ENCODE measurements around the gene ANKS3. TPM values are rescaled to one million over a fixed set of nuclear protein-coding genes. Genes with fewer than 3 reads are reported as not detected.

The ANKS3 gene
- total and polyA plus RNA-seq, 2 donors (not counting 1 experiment from before 2014, with no cell fraction given), result 26.5 to 31.9 TPM

- no peak overlapping the region for H3K4me3 Mint-ChIP-seq
- TF ChIP-seq CTCF (IDR thresholded peaks at IDR 0.05) (peak; percentile 5), EZH2 (IDR thresholded peaks at IDR 0.05; ENCODE audit: borderline replicate concordance, insufficient read depth, low read depth, low read length, poor library complexity, severe bottlenecking) (no peak)
- H3K27ac ChIP-seq (ENCODE audit: low read length in 2 of 2), result no peak overlapping the region
- H4K20me1 ChIP-seq (ENCODE audit: control insufficient read depth, insufficient read depth, low read length, poor library complexity, severe bottlenecking), result peaks cover 2% of the 10 kb centered on the region
- H3K79me2 ChIP-seq (ENCODE audit: control insufficient read depth, insufficient read depth, low read length), result no peaks in the 10 kb centered on the region
- peaks cover 0 to 41% of the 10 kb centered on the region in 2 experiments for H3K36me3 ChIP-seq (replicated peaks in 1 of 2; ENCODE audit: control extremely low read depth in 1 of 2, control insufficient read depth in 1 of 2, extremely low read depth in 1 of 2, insufficient read depth in 2 of 2, low read length in 1 of 2)
- CTCF ChIA-PET, result no interaction called here
- H3K4me1 Mint-ChIP-seq, result no peaks in the 10 kb centered on the region
- intact Hi-C loops (cut with micrococcal nuclease), result no loop called here
- 95% methylated on average over 13 of the region's 17 CpGs for WGBS (ENCODE audit: insufficient coverage)
- H3K9me3 ChIP-seq (ENCODE audit: control extremely low read depth in 1 of 3, control insufficient read depth in 2 of 3, insufficient read depth in 1 of 3, low read length in 2 of 3), result no peaks in the 10 kb centered on the region
- DNase-seq, result no peak
- H3K27me3 Mint-ChIP-seq, result no peaks in the 10 kb centered on the region
- no peak overlapping the region for H2AFZ ChIP-seq (ENCODE audit: insufficient read depth, low read depth, low read length, poor library complexity, severe bottlenecking)
- no peak overlapping the region for H3K4me3 ChIP-seq (ENCODE audit: control extremely low read depth in 1 of 5, extremely low read depth in 1 of 5, insufficient read depth in 1 of 5, low read depth in 2 of 5, low read length in 4 of 5)
- H3K4me2 ChIP-seq (replicated peaks; ENCODE audit: low read depth, low read length, poor library complexity, severe bottlenecking), result no peak overlapping the region
- H3K9ac ChIP-seq (ENCODE audit: low read length), result no peak overlapping the region
- no peaks in the 10 kb centered on the region for H3K4me1 ChIP-seq (ENCODE audit: control insufficient read depth in 2 of 2, insufficient read depth in 2 of 2, low read length in 2 of 2)
- H3K9me3 Mint-ChIP-seq (ENCODE audit: insufficient read depth), result no peaks in the 10 kb centered on the region
- ATAC-seq (ENCODE audit: low read depth), result no peak
- H3K27me3 ChIP-seq (replicated peaks in 1 of 4; ENCODE audit: control extremely low read depth in 1 of 4, control insufficient read depth in 3 of 4, insufficient read depth in 4 of 4, low read length in 3 of 4), result no peaks in the 10 kb centered on the region
- H3K27ac Mint-ChIP-seq, result no peak overlapping the region
- POLR2A ChIA-PET, result no interaction called here
Measured at GRCh38 chr16:4683255-4684057, 50.6 kb downstream of the ANKS3 start.

- Histone ChIP-seq H3K4me2 (replicated peaks; ENCODE audit: low read depth, low read length, poor library complexity, severe bottlenecking) (no peak overlapping the region), H3K9me3 (ENCODE audit: control extremely low read depth in 1 of 3, control insufficient read depth in 2 of 3, insufficient read depth in 1 of 3, low read length in 2 of 3) (no peaks in the 10 kb centered on the region), H3K79me2 (ENCODE audit: control insufficient read depth, insufficient read depth, low read length) (no peaks in the 10 kb centered on the region), H3K27me3 (replicated peaks in 1 of 4; ENCODE audit: control extremely low read depth in 1 of 4, control insufficient read depth in 3 of 4, insufficient read depth in 4 of 4, low read length in 3 of 4) (no peaks in the 10 kb centered on the region), H3K4me1 (ENCODE audit: control insufficient read depth in 2 of 2, insufficient read depth in 2 of 2, low read length in 2 of 2) (no peaks in the 10 kb centered on the region), H3K36me3 (replicated peaks in 1 of 2; ENCODE audit: control extremely low read depth in 1 of 2, control insufficient read depth in 1 of 2, extremely low read depth in 1 of 2, insufficient read depth in 2 of 2, low read length in 1 of 2) (peaks cover 0 to 41% of the 10 kb centered on the region in 2 experiments), H4K20me1 (ENCODE audit: control insufficient read depth, insufficient read depth, low read length, poor library complexity, severe bottlenecking) (peaks cover 7% of the 10 kb centered on the region), H3K27ac (ENCODE audit: low read length in 2 of 2) (no peak overlapping the region), H3K4me3 (ENCODE audit: control extremely low read depth in 1 of 5, extremely low read depth in 1 of 5, insufficient read depth in 1 of 5, low read depth in 2 of 5, low read length in 4 of 5) (no peak overlapping the region), H2AFZ (ENCODE audit: insufficient read depth, low read depth, low read length, poor library complexity, severe bottlenecking) (no peak overlapping the region), H3K9ac (ENCODE audit: low read length) (no peak overlapping the region)
- 95% methylated on average over 36 of the region's 36 CpGs for WGBS (ENCODE audit: insufficient coverage)
- TF ChIP-seq EZH2 (IDR thresholded peaks at IDR 0.05; ENCODE audit: borderline replicate concordance, insufficient read depth, low read depth, low read length, poor library complexity, severe bottlenecking), result no peak
- TF ChIP-seq CTCF (IDR thresholded peaks at IDR 0.05), result peak; percentile 16
- Mint-ChIP-seq H3K9me3 (ENCODE audit: insufficient read depth) (no peaks in the 10 kb centered on the region), H3K27ac (no peak overlapping the region), H3K4me1 (no peaks in the 10 kb centered on the region), H3K4me3 (no peak overlapping the region), H3K27me3 (no peaks in the 10 kb centered on the region)
- no peak for ATAC-seq (ENCODE audit: low read depth)
- POLR2A ChIA-PET, result no interaction called here
- CTCF ChIA-PET, result no interaction called here
- no peak for DNase-seq
- intact Hi-C loops (cut with micrococcal nuclease), result no loop called here
Measured at GRCh38 chr16:4682616-4683254, 51.3 kb downstream of the ANKS3 start.
